ENCODE results near the gene SEMA3E. TPM values are rescaled to one million over a fixed set of nuclear protein-coding genes. Genes with fewer than 3 reads are reported as not detected.

The SEMA3E gene
- total RNA-seq, 1 donor from 2014 or later, result 0.96 TPM

DNA sequence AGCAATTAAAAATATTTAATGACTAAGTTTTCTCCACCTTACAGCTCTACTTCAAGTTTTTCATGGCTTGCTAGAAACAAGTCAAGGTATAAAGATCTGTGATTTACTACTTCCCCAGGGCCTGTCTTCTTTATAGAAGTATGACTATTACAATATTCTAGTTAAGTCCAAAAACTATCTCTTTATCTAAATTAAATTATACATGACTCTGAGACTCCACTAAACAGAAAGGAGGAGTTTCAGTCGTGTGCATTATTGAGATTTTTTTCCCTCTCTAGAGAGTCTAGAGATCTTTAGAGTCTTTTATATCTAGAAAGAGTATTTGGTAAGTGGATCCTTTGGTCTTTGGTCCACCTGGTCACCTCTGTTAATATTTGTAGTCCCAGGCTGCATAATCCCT is 100.7 kb downstream of the SEMA3E start:
- Mint-ChIP-seq H3K4me1 (ENCODE audit: low read depth, unreplicated experiment) (no peaks in the 10 kb centered on the region), H3K4me3 (ENCODE audit: unreplicated experiment) (no peak overlapping the region), H3K9me3 (ENCODE audit: unreplicated experiment) (no peaks in the 10 kb centered on the region), H3K27ac (ENCODE audit: unreplicated experiment) (no peak overlapping the region), H3K27me3 (ENCODE audit: unreplicated experiment) (peaks cover 2% of the 10 kb centered on the region), H3K36me3 (ENCODE audit: unreplicated experiment) (peaks cover 4% of the 10 kb centered on the region)
- no peak for DNase-seq
- TF ChIP-seq, protein P1, sequence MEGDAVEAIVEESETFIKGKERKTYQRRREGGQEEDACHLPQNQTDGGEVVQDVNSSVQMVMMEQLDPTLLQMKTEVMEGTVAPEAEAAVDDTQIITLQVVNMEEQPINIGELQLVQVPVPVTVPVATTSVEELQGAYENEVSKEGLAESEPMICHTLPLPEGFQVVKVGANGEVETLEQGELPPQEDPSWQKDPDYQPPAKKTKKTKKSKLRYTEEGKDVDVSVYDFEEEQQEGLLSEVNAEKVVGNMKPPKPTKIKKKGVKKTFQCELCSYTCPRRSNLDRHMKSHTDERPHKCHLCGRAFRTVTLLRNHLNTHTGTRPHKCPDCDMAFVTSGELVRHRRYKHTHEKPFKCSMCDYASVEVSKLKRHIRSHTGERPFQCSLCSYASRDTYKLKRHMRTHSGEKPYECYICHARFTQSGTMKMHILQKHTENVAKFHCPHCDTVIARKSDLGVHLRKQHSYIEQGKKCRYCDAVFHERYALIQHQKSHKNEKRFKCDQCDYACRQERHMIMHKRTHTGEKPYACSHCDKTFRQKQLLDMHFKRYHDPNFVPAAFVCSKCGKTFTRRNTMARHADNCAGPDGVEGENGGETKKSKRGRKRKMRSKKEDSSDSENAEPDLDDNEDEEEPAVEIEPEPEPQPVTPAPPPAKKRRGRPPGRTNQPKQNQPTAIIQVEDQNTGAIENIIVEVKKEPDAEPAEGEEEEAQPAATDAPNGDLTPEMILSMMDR (IDR thresholded peaks at IDR 0.05; ENCODE audit: partially characterized antibody, unreplicated experiment), result no peak

DNA sequence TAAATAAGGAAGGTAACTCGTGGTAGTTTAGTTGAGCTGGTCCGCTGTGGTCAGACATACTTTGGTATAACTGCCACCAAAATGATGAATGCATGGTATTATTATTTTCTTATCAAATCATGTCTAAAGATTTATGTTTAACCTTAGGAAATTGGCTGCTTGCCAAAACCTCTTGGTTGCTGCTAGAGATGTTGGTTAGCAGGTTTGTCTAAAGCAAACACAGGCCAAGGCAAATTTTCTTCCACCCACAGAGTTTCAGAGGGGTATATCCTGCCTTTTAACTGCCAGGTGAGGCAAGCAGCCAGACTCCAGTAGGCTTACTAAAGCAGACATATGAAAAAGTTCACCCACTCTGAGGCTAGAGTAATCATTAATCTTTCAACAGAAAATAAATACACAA is 101.4 kb downstream of the SEMA3E start:
- no peak for DNase-seq
- Mint-ChIP-seq H3K36me3 (ENCODE audit: unreplicated experiment) (no peaks in the 10 kb centered on the region), H3K27me3 (ENCODE audit: unreplicated experiment) (peaks cover 2% of the 10 kb centered on the region), H3K4me3 (ENCODE audit: unreplicated experiment) (no peak overlapping the region), H3K27ac (ENCODE audit: unreplicated experiment) (no peak overlapping the region), H3K9me3 (ENCODE audit: unreplicated experiment) (no peaks in the 10 kb centered on the region), H3K4me1 (ENCODE audit: low read depth, unreplicated experiment) (no peaks in the 10 kb centered on the region)
- TF ChIP-seq, protein P1 (IDR thresholded peaks at IDR 0.05; ENCODE audit: partially characterized antibody, unreplicated experiment), result no peak

DNA sequence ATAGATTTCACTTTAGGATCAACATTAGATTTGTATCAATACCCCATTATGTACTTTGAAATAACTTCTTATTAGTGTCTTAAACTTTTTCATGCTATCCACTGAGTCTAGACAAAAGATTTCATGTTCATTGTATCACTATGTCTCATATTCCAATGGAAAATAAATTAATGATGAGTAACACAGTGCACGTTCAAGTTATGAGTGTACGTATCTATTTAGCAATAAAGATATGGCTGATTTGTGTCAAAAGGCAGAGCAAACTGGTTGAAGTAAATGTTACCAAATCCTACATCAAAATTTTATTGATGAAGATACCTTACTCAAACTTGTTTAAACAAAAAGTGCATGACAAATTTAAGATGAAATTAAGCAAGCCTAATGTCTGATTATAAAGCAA is 102.4 kb downstream of the SEMA3E start:
- Mint-ChIP-seq H3K36me3 (ENCODE audit: unreplicated experiment) (no peaks in the 10 kb centered on the region), H3K4me1 (ENCODE audit: low read depth, unreplicated experiment) (no peaks in the 10 kb centered on the region), H3K4me3 (ENCODE audit: unreplicated experiment) (no peak overlapping the region), H3K9me3 (ENCODE audit: unreplicated experiment) (no peaks in the 10 kb centered on the region), H3K27ac (ENCODE audit: unreplicated experiment) (no peak overlapping the region), H3K27me3 (ENCODE audit: unreplicated experiment) (peaks cover 2% of the 10 kb centered on the region)
- DNase-seq, result no peak
- TF ChIP-seq, protein P1 (IDR thresholded peaks at IDR 0.05; ENCODE audit: partially characterized antibody, unreplicated experiment), result no peak

DNA sequence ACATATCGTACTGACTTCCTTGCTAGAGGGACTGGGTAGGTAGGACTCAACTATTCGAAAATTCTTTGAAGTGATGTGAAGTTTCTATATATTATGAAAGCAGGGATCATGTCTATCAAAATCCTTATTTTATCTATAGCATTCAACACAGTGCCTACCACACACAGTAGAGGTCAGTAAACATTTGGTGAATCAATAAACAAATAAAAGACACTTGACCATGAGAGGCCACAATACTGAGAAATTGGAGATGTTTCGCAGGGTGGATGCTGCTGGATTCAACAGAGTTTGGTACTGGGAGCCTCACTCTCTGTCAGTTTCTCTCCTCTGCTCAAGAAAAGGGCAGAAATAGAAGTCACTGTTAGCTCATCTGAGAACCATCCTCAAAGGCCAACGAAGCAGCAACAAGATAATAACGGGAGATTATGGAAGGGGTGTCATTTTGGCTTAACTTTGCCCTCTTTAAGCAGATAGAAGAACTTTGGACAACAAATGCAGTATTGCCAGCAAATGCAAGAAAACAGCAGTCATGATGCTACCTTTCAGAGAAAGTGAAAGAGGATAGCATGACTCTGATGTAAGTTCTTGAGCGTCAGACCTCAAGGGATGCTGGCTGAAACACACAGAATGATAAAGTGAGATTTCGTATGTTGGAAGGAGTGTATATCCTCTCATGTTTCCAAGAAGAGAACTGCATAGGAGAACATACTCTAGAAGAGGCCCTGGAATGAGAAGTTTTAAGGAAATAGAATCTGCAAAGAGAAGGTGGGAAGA is 107.6 kb downstream of the SEMA3E start:
- Mint-ChIP-seq H3K4me1 (ENCODE audit: low read depth, unreplicated experiment) (no peaks in the 10 kb centered on the region), H3K27me3 (ENCODE audit: unreplicated experiment) (peaks cover 2% of the 10 kb centered on the region), H3K36me3 (ENCODE audit: unreplicated experiment) (no peaks in the 10 kb centered on the region), H3K27ac (ENCODE audit: unreplicated experiment) (no peak overlapping the region), H3K9me3 (ENCODE audit: unreplicated experiment) (no peaks in the 10 kb centered on the region), H3K4me3 (ENCODE audit: unreplicated experiment) (no peak overlapping the region)
- DNase-seq, result no peak
- TF ChIP-seq, protein P1 (IDR thresholded peaks at IDR 0.05; ENCODE audit: partially characterized antibody, unreplicated experiment), result no peak

DNA sequence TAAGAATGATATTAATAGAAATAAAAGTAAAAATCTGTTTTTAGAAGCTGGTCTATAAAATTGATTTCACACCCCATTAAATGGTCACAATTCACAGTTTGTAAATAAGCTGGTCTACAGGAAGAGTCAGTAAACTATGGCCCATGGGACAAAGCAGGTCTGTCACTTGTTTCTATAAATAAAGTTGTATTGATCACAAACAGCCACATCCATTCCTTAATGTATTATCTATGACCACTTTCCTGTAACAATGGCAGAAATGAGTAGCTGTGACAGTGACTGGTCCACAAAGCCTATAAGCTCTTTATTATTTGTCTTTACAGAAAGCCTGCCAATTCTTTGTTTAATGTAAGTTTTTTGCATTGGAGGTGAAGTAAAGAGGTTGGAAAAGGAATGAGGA is 114.5 kb downstream of the SEMA3E start:
- TF ChIP-seq, protein P1 (IDR thresholded peaks at IDR 0.05; ENCODE audit: partially characterized antibody, unreplicated experiment), result no peak
- Mint-ChIP-seq H3K4me3 (ENCODE audit: unreplicated experiment) (peak overlapping the region; percentile 36), H3K27ac (ENCODE audit: unreplicated experiment) (peak overlapping the region; percentile 62), H3K36me3 (ENCODE audit: unreplicated experiment) (no peaks in the 10 kb centered on the region), H3K9me3 (ENCODE audit: unreplicated experiment) (no peaks in the 10 kb centered on the region), H3K27me3 (ENCODE audit: unreplicated experiment) (no peaks in the 10 kb centered on the region), H3K4me1 (ENCODE audit: low read depth, unreplicated experiment) (peaks cover 14% of the 10 kb centered on the region)
- DNase-seq, result no peak

All from glutamatergic neuron (in vitro differentiated cells).